Activated CD4-positive, alpha-beta T cell treated with anti-CD3 and anti-CD28 coated beads for 4 hours (primary cell): ENCODE results near the gene ENKD1.

Experiments used
- DNase-seq, 2 donors: peaks; one replicate each; pipeline ENCODE4 v3.0.0-alpha.2; 2020

The ENKD1 gene

DNA sequence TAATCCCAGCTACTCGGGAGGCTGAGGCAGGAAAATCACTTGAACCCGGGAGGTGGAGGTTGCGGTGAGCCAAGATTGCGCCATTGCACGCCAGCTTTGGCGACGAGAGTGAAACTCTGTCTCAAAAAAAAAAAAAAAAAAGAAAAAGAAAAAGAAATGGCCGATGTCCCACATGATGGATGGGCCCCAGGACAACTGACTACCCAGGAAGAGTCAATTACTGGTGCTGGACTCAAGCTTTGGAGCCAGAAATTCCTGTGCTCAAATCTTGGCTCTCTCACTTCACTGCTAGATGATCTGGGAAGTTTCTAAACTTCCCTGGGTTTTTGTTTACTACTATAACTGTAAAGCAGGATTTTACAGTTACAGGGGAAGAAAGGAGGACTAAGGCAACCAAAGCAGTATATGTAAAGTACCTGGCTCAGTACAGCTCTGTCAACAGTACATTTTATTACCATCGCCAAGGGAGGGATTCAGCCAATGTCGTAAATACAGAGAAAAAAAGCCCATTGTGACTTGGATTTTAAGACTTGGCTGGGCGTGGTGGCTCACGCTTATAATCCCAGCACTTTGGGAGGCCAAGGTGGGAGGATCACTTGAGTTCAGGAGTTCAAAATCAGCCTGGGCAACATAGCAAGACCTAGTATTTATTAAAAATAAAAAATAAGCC lies 11.9 kb upstream of the ENKD1 start:
- no peak for DNase-seq

- DNase-seq: no peak
Measured at GRCh38 chr16:67677712-67678111, 11.2 kb upstream of the ENKD1 start.

DNA sequence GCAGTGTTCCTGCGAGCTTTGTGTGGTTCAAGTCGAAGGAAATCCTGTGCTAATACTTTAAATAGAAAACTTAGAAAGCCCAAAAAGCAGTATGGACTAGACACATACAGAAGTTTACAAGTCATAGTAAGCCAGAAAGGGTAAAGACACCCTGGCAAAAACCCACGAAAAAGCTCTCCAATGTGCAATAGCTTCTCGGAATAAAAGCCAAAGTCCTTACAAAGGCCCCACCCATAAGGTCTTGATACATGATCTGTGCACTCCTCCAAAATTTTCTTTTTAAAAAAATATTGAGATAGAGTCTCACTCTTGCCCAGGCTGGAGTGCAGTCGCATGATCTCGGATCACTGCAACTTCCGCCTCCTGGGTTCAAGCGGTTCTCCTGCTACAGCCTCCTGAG lies 10.4 kb upstream of the ENKD1 start:
- DNase-seq: no peak

DNA sequence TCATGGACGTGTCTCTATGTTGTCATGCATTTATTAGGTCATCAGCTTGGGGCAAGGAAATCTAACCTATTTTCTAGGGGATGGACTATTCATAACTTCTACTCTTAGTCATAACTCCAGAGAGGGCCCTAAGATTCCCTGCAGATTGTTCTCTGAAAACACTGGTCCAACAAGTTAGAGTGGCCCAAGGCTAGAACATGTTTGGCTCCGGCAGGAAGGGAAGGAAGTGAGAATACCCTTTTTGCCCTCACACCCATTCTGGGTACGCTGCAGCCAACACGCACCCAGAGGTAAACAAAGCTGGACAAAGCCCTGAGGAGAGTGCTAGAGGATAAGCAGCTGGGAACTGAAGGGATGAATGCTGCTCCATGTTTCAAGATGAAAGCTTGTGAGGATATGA lies 10.0 kb upstream of the ENKD1 start:
- no peak for DNase-seq

- no peak for DNase-seq
Measured at GRCh38 chr16:67675999-67676398, 9.4 kb upstream of the ENKD1 start.

- no peak for DNase-seq
Measured at GRCh38 chr16:67675579-67675935, 9.0 kb upstream of the ENKD1 start.

DNA sequence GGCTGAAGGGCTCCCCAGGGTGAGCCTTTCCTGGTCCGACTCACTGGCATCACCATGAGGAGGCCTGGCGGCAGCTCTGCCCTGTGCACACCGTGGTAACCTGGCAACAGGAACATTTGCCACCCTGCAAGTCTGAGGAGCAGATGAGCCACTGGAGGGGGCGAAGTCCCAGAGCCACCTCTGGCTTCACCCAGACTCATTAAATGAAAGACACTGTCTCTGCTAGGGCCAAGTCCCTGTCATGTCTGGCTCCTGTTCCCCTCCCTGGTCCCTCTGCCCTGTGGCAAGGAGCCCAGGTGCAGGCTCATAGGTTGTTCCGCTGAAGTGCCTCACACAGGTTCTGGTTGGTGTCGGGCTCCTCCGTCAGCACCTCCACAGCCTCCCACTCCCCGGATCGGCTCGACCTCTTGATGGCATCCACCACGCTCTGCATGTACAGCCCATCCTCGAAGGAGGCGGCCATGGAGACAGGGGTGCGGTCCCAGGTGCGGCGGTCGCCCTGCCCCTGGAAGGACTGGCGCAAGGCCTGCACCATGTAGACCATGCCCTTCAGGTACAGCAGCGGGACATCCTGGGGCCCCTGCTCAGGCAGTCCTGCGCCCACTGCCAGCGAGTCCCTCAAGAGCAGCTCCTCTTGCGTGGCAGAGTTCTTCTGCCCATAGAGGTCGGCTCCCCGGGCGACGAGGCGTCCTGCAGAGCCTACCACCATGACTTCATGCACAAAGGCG lies 8.5 kb upstream of the ENKD1 start:
- DNase-seq: no peak

GRCh38 chr16:67673712-67674580 lies 7.4 kb upstream of the ENKD1 start:
- DNase-seq: no peak

DNA sequence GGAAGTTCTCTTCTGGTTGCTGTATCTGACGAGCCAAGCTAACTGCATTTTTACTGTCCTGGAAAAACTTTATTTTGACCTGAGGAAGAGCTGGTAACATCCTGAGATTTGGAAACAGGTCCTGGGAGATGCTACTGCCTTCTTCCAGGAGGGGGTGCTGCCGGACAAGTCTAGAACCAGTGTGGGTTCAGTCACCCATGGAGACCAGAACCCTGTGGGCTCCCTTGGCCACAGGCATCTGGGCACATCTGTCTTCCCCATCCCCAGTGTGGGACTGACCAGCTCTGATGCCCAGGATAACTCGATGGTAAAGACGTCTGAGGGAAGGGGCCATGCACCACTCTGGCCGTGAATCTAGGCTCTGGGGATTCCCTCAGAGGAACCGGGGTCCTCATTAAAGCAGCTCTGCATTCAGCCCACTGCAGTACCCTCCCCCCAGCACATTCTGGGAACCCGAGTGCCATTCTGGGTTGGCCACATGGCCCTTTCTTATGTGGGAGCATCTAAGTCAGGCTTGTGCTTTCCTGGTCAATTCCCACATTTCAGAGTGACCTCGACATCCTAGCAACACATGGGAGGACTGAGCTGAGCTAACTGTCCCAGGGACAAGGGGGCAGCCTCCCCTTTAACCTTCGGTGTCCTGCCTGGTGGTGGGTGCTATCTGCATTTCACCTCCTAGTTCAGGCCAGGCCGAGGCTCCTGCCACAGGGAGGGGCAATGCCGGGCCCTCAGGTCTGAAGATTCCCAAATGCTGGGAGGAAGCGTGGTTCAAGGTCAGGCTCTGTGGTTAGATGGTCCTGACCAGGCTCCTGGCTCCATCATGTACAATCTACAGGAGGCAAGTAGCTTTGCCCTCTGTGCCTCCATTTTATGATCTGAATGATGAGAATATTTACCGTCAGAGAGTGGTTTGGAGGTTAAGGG lies 6.5 kb upstream of the ENKD1 start:
- peak; percentile 51 for DNase-seq

DNA sequence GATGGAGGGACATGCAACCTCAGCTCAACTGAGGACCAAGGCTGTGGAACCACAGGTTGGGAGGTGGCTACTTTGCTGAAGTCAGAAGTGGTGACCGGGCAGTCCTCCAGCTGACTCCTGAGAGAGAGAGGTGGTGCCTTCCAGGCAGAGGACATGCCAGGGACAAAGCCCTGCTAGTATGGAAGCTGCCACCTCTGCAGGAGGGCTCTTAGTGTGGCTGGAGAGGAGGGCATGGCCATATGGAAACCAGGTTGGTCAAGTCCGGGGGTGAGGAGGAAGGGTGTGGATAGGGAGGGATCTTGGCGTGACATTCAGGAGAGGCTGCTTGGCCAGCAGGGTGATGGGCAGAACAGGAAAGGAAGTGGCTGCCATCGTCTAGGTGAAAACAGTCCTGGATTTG lies 5.8 kb upstream of the ENKD1 start:
- no peak for DNase-seq

DNA sequence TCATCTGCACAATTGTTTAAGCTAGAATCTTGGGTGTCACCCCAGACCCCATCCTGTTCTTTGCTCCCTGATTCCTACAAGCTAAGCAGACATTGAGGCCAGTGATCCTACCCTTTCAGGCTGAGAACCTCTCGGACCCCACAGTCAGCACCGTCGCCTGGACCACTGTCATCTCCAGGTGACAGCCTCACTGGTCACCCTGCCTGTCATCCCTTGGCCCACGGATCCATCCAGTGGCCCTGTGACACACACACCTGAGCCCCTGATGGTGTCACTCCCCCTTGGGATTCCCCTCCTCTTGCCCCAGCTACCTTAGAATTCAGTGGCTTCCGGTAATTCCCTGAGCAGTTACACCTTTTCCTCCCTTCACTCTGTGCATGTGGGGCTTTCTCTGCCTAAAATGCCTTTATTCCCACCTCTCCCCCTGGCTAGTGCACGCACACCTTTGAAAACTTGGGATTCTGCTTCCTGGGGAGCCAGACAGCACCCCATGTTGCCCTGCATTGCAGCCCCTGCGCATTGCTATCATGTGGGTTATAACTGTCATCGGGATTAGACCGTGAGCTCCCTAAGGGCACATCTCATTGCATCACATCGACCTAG lies 3.0 kb upstream of the ENKD1 start:
- no peak for DNase-seq

DNA sequence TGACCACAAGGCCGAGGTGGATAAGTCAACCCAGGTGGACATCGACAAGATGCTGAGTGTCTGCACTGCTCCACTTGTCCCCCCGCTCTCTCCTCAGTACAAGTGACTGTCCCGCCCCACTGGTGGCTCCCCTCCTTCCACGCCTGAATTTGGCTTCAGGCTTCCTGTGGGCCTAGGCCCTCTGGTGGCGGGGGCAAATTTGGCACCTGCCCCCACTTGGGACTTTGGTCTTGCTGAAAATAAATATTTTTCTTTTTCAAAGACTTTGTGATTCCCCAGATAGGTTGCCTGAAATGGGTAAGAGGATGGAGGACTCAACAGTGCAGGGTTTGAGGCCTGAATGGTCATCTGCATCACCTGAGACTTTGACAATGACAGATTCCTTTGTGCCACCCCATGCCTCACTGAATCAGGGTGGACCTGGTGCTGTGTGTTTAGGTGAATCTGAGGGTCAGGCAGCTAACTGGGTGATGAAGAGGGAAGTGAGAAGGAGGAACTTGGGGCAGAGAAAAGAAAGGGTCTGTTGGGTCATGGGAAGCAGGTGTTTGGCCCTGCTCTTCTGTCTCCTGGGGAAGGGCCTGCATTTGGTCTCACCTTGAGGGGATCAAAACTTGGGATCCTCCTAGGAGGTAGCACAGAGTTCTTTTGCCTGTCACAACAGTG lies 2.1 kb upstream of the ENKD1 start:
- no peak for DNase-seq

- peak; percentile 76 to 77 for DNase-seq
Measured at GRCh38 chr16:67667817-67668494, 1.4 kb upstream of the ENKD1 start.

GRCh38 chr16:67667453-67667816 lies 885 bp upstream of the ENKD1 start:
- no peak for DNase-seq

- no peak for DNase-seq
Measured at GRCh38 chr16:67666032-67666551, 458 bp downstream of the ENKD1 start.

DNA sequence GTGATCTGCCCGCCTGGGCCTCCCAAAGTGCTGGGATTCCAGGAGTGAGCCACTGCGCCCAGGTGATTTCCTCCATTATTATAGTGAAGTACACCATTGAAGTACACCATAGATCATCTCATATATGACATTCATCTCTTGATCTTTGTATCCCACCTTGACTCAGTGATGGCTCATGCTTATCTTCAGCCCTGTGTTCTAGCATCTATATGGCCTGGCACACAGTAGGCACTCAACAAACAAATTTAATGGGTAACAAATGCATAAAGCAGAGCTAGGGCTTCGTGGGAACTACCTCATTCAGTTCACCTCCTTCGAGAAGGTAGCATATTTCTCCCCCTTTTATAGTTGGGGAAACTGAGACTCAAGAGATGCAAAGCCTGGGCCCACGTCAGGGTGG lies 952 bp downstream of the ENKD1 start:
- no peak for DNase-seq

DNA sequence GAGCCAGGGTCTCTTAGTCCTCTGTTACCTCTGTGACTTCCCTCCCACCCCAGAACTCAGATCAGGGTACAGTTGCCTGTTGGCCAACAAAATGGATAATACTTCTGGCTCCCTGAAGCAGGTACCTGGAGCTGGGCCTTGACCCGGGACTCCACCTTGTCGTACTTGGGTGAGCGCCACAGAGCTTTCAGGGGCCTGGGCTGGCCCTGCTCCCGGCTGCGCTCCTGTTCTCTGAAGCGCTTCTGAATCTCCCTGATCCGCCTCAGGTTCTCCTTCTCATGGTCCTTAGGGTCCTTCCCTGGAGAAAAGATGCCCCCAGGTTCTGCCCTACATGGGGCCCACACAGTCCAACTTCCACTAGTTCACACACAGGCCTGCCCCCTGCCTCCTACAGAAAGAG lies 1.7 kb downstream of the ENKD1 start:
- DNase-seq: no peak

DNA sequence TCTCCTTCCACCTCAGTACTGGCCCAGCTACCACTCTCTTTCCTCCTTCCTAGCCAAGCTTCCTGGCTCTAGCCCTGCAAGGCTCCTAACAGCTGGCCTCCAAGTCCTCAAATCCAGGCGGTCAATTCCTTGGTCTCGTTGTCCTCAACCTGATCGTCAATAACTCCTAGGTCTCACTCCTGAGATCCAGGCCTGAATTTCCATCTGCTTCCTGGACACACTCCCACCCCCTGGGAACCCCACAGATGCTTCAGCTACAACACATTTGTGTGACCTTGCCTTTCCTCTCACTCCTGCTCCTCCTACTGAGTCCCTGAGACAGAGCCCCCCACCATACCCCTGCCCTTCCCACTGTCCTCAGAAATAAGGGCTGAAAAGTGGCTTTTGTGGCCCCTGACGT lies 2.3 kb downstream of the ENKD1 start:
- DNase-seq: no peak

GRCh38 chr16:67663877-67664222 lies 2.7 kb downstream of the ENKD1 start:
- DNase-seq: no peak

GRCh38 chr16:67663151-67663876 lies 3.2 kb downstream of the ENKD1 start:
- DNase-seq: no peak

- no peak for DNase-seq
Measured at GRCh38 chr16:67662653-67663010, 3.9 kb downstream of the ENKD1 start.
